Hematopoietic multipotent progenitor cell treated with erythropoietin and hydrocortisone succinate and interleukin-3 and kit ligand, for 6 days (in vitro differentiated cells): ENCODE measurements around the gene NPAS3.

Experiments
- DNase-seq: peaks from one replicate; pipeline ENCODE4 v3.0.0-alpha.2; 2015

The NPAS3 gene

DNA sequence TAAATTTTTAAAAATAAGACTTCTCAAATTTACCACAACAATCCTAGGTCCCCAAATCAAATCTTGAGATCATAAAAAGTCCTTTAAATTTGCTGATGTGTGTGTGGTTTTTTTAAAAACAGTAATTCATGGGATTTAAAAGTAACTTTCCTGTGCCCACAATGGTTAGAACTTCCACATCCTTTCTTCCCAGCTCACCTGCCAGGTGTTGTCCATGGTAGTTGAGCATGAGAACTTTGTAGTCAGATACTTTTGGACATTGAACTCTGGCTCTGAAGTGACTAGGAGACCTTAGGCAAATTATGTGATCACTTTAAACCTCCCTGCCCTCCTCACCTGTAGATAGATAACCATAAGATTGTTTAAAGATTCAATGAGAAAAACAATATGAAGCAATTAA is 253.2 kb downstream of the NPAS3 start:
- DNase-seq, result no peak

- no peak for DNase-seq
These were observed 255.9 kb downstream of the NPAS3 start for GRCh38 chr14:33194551-33194950.

GRCh38 chr14:33198684-33199083 is 260.0 kb downstream of the NPAS3 start:
- DNase-seq, result no peak

DNA sequence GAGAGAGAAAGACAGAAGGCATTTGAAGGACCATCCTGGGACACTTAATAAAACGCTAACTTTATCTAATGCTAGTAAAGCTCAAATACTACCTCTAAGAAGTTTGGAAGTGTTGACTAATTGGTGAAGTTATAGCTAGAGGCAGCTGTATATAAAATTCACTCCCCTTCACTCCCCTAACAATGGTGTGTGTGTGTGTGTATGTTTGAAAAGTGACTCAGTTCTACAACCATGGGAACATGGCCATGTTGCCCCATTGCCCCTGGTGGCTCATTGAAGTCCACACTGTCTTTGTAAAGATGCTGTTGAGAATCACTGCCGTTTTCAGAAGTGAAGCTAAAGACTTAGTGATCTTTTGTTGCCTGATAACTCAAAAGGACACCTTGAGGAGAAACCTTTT is 262.4 kb downstream of the NPAS3 start:
- no peak for DNase-seq

DNA sequence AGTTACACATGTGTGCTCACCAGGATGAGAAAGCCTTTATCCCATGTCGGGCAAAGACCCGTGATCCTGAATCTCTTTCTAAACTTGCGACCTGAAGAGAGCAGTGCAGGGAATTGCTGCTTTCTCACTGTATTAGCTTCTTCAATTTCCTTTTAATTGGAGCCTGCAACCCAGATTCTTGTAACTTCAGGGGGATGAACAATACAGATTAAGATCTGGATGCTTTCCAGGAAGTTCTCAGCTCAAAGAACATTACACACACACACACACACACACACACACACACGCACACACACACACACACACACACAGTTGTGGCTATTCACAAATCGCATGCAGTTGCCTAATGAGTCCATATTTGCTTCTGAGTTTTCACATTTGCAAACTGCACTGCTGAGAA is 268.3 kb downstream of the NPAS3 start:
- no peak for DNase-seq

DNA sequence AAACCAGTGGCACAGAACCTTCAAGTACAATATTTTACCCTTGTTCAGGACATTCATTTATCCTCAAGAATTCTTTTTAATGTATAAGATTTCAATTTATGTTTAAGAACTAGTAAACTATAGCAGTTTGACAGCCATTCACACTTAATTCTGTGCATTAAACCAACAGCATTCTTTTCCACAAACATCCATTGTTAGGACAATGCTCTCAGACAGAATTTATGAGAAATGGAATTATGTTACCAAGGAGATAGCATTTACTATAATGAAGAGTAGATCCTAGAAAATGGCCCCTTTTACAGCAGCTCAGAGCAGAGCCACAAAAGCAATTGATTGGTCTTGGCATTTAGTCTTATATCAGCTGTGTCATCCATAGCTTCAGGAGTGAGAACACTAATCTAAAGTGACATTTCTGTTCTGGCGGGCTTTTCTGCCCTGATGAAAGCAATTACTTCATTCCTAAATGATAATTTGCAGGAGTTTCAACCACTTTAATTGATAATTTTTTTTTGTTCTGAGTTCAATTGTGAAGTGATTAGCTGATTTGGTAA is 268.9 kb downstream of the NPAS3 start:
- no peak for DNase-seq

DNA sequence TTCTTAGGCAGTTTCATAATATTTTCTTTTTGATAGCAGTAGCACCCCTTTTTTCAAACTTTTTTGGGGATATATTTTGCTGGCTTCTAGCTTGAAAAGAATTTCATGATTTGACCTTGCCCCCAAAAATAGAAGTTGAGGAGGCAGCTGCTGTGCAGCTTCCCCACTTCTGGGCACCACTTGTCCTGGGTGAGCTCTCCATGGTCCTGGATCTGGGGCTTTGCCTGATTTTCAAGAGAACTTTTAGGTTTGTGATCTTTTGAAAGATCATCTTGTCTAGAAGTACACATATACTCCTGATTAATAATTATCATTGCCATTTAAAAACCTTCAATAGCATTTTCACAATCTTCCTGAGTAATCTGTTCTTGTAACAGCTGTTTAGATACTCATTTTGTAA is 271.6 kb downstream of the NPAS3 start:
- peak; percentile 37 for DNase-seq

GRCh38 chr14:33218026-33218425 is 279.3 kb downstream of the NPAS3 start:
- no peak for DNase-seq

DNA sequence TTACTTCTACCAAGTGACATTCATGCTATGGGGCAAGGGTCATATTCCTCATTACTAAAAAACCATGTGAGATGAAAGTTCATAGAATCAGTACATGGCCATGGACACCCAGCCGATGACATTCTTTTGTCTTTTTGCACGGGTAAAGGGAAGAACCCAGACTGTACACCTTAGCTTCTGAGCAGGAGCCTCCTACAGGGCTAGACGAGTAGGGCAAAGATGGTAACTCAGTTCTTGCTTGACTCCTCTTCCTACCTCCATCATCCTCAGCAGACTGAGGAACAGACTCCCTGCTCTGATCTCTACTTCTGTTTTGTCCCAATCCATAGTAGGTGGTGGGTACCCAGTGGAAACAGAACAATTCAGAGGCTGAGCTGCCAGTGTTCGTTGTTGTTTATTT is 281.3 kb downstream of the NPAS3 start:
- DNase-seq, result no peak

DNA sequence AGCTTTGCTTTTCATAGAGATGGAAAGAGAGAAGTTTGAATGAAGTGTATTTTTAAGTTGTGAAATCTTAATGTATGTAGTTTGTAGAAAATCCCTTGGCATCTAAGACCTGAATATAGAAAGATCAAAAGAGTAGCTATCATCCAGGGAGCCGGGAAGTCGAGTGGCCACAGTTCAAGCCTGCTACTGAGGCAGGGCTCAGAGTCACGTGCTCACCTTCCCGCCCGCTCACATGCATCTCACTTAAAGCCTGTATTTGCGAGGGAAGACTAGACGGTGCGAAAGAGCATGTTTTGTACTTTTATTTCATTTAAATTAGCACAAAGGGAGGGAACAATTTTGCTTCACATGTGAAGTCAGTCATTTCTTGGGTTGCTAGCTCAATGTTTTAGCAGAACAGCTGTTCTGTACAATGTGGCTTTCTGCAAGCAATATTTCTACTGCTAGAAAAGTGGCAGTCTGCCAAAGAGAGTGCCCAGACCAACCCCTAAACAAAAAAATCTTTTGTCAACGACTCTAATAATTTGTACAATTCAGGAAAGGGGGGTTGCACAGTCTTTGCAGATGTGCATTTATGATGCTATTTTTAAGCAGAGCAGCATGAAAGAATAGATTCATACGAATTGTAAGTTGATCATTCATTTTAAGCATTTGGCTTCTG is 290.7 kb downstream of the NPAS3 start:
- no peak for DNase-seq

DNA sequence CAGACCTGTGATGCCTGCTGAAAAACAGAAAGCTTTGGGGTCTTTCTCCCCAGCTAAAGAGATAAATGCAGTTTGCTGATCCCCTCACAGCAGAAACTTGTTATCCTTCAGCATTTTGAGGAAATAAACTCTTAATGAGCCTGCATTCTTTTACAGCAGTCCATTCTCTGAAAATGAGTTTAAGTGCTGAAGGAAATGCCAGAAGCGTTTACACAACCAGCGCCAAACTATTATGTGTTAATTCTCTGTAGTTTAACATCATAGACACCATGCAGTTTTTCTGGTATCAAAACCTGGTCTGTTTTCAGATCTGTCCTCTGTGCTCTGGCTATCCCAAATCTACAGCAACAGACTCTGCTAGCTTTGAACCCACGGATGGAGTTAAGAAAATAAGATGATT is 291.3 kb downstream of the NPAS3 start:
- DNase-seq, result no peak

GRCh38 chr14:33232031-33232430 is 293.4 kb downstream of the NPAS3 start:
- no peak for DNase-seq

DNA sequence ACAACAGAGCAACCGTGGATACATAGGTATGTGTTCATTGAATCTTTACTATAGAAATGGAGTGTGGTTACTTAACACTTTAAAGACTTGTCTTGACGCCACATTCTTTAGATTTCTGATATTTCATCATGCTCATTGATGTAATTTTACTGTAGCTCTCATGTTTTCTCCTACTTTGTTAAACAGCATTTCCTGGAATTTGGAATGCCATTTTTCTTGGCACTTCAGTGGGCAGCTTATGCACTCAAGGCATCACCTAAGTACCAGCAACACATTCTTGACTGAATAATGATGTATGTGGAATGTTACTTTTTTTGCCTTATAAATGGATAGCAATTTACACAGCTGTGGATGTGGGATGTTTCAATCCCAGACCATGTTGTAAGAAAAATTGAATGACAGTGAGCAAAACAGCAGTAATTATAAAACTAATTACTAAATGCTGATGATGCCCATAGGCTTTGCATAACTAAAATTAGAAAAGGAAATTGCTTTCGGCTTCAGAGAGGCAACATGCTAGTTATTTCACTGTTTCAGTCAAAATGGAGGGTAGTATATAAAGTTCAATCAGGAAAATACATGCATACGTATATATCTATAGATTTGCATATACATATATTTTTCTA is 298.5 kb downstream of the NPAS3 start:
- DNase-seq, result no peak

- no peak for DNase-seq
These were observed 300.8 kb downstream of the NPAS3 start for GRCh38 chr14:33239465-33239864.

GRCh38 chr14:33240466-33240865 is 301.8 kb downstream of the NPAS3 start:
- DNase-seq, result no peak

DNA sequence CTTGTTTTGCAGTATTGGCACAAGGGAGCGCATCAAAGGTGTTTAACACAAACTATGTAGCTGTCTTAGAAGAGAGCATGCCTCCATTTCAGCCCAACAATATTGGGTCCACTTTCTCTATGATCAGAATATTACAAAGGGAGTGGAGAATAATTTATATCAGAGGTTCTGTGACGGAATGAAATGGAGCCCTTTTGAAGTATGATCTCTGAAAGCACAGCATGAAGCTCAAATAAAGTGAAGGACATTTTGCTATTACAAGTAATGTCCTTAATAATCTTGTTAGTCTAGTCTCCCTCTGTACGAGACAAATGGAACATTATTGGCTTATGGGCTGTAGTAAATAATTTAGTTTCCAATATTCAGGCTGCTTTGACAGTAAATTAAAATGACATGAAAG is 302.7 kb downstream of the NPAS3 start:
- DNase-seq, result no peak

DNA sequence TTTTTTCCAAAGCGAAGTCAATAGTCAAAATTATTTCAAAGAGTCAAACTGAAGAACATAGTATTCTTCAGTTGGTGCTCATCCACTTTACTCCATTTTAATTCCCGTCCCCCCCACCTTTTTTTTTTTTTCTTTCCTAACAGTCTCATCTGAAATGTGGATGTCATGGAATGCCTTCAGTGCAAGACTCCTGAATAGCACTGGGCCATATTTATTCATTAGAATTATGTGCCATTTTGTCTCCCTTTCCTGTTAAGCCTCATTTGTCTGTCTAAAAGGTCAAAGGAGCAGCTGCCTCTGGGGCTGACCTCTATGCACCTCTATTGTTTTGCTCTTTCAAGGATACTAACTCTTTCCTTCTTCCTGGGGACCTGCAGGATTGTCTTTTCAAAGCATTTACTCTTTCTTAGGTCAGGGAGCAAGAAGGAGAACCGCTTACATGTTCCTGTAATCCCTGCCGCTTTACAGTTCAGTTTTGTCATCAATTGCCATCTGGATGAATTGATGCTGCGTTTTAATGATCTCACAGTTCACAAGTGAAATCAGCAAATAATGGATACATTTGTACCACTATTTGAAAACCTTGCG is 310.6 kb downstream of the NPAS3 start:
- DNase-seq, result no peak

- no peak for DNase-seq
These were observed 312.3 kb downstream of the NPAS3 start for GRCh38 chr14:33250963-33251362.

- DNase-seq, result no peak
These were observed 315.7 kb downstream of the NPAS3 start for GRCh38 chr14:33254342-33254741.

- no peak for DNase-seq
These were observed 316.2 kb downstream of the NPAS3 start for GRCh38 chr14:33254861-33255395.

- no peak for DNase-seq
These were observed 319.1 kb downstream of the NPAS3 start for GRCh38 chr14:33257796-33258195.

DNA sequence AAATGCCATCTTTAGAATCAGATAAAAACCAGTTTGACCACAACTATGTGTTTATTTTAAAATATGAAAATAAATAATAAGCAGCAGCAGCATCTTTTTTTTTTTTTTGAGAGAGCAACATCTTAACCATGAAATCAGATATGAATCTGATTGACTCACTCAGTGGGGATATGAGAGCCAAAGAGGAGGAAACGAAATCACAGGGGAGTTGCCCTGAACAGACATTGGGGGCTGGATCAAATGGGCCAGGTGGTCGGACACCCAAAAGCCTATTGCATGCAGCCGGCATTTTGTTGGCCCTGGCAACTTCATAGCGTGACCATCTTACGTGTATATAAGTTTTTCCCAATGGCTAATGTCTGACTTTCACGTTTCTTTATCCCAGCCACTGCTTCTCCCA is 321.1 kb downstream of the NPAS3 start:
- no peak for DNase-seq

DNA sequence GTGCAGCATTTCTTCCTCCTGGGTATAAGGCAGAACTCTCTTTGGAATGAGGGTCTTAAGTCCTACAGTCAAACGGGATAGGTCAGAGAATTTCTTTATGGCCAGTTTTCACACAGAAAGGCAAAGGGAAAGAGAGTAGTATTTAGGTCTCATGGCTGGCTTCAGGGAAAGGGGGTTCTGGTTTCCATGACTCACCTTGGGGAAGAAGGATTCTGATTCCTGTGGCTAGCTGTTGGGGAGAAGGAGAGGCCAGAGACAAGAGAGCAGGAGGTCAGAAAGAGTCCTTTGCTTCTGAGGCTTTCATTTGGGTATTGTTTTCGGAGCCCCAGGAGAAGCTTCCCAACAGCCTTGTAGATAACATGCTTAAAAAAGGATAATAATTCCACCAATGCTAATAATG is 332.5 kb downstream of the NPAS3 start:
- DNase-seq, result no peak

GRCh38 chr14:33271891-33272290 is 333.2 kb downstream of the NPAS3 start:
- DNase-seq, result no peak
